ENCODE measurements around the gene KIAA1217. TPM values are rescaled to one million over a fixed set of nuclear protein-coding genes. Genes with fewer than 3 reads are reported as not detected.

Gene KIAA1217
- polyA plus RNA-seq, 1 donor from 2014 or later, result 0.22 TPM

DNA sequence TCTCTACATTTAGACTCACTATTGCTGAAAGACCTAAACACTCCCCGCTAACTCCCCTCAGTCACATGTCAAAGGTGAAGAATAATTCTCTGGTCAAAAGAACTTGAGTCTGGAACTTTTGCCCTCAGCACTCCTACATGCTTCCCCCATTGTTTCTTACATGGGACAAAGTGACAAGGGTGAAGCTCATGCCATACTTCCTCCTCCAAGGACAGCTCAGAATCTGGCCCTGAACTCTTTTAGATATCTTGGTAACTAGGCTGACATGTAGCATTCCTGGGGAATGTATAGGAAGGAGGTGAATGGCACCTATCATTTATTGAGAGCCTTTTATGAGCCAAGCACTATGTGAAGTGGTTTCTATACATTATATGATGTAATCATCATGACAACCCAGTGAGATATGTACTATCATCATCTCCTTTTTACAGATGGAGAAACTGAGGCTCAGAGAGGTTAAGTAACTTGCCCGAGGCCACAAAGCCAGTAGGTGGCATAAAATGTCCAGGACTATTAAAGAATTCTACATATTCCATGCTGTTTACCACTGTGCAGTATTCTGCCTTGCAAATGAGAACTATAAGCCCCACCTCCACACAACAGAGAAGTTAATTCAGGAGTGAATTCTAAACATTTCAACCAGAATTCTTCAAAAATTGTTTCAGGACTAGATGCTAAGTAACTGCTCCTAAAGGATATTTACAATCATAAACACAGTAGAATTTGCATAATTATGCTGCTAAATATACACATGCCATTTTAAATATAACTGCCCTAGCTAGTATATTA is 268.2 kb downstream of the KIAA1217 start:
- H3K4me3 ChIP-seq (ENCODE audit: low read length), result no peak overlapping the region
- H2AFZ ChIP-seq (ENCODE audit: low read depth, low read length), result no peak overlapping the region
- TF ChIP-seq MXI1 (conservative IDR thresholded peaks at IDR 0.05; ENCODE audit: poor library complexity, severe bottlenecking) (no peak), POLR2AphosphoS5 (IDR thresholded peaks at IDR 0.05) (no peak), EP300 (conservative IDR thresholded peaks at IDR 0.05; ENCODE audit: poor library complexity, severe bottlenecking) (no peak), SMC3 (conservative IDR thresholded peaks at IDR 0.05; ENCODE audit: poor library complexity) (no peak), RAD21 (conservative IDR thresholded peaks at IDR 0.05) (no peak), TAF1 (IDR thresholded peaks at IDR 0.05; ENCODE audit: low read depth) (no peak)
- TF ChIP-seq, protein P1, sequence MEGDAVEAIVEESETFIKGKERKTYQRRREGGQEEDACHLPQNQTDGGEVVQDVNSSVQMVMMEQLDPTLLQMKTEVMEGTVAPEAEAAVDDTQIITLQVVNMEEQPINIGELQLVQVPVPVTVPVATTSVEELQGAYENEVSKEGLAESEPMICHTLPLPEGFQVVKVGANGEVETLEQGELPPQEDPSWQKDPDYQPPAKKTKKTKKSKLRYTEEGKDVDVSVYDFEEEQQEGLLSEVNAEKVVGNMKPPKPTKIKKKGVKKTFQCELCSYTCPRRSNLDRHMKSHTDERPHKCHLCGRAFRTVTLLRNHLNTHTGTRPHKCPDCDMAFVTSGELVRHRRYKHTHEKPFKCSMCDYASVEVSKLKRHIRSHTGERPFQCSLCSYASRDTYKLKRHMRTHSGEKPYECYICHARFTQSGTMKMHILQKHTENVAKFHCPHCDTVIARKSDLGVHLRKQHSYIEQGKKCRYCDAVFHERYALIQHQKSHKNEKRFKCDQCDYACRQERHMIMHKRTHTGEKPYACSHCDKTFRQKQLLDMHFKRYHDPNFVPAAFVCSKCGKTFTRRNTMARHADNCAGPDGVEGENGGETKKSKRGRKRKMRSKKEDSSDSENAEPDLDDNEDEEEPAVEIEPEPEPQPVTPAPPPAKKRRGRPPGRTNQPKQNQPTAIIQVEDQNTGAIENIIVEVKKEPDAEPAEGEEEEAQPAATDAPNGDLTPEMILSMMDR (IDR thresholded peaks at IDR 0.05; ENCODE audit: poor library complexity, severe bottlenecking), result no peak
- H3K9me2 ChIP-seq (ENCODE audit: insufficient read depth, low read length), result no peaks in the 10 kb centered on the region
- no peaks in the 10 kb centered on the region for H3F3A ChIP-seq (ENCODE audit: insufficient read depth, low read length, poor library complexity, severe bottlenecking)
- H3K27ac ChIP-seq (ENCODE audit: low read length), result no peak overlapping the region
- H3K4me2 ChIP-seq (ENCODE audit: low read length), result no peak overlapping the region
- H3K79me2 ChIP-seq (replicated peaks; ENCODE audit: insufficient read depth, low read length), result no peaks in the 10 kb centered on the region
- no peaks in the 10 kb centered on the region for H3K27me3 ChIP-seq (ENCODE audit: insufficient read depth, low read depth, low read length)
- no peaks in the 10 kb centered on the region for H3K36me3 ChIP-seq (ENCODE audit: insufficient read depth, low read length)
- no peaks in the 10 kb centered on the region for H3K9me3 ChIP-seq (ENCODE audit: low read length)
- H3K9ac ChIP-seq (ENCODE audit: low read length), result no peak overlapping the region
- H4K20me1 ChIP-seq (ENCODE audit: insufficient read depth), result no peaks in the 10 kb centered on the region

DNA sequence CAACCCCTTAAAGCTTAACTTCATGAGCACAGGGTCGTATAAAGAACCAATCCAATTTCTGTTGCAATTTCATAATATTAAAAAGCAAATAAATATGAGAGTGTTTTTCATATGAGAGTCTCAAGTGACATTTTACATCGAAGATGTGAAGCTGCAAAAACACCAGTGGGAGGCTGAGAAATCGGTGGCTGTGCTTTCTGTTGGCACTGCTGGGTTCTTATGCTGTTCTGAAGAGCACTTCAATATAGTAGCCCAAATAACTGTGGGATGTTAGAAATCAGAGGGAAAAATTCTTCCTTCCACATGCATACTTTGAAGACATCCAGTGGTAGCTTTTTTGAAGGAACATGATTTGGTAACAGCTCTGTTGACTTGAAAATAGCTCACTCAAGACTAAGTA is 269.0 kb downstream of the KIAA1217 start:
- H2AFZ ChIP-seq (ENCODE audit: low read depth, low read length), result no peak overlapping the region
- no peak for TF ChIP-seq RAD21 (conservative IDR thresholded peaks at IDR 0.05)
- TF ChIP-seq EP300 (conservative IDR thresholded peaks at IDR 0.05; ENCODE audit: poor library complexity, severe bottlenecking), result no peak
- TF ChIP-seq SMC3 (conservative IDR thresholded peaks at IDR 0.05; ENCODE audit: poor library complexity), result no peak
- TF ChIP-seq EZH2 (IDR thresholded peaks at IDR 0.05; ENCODE audit: borderline replicate concordance, insufficient read depth, low read length, poor library complexity, severe bottlenecking), result no peak
- TF ChIP-seq, protein P2, sequence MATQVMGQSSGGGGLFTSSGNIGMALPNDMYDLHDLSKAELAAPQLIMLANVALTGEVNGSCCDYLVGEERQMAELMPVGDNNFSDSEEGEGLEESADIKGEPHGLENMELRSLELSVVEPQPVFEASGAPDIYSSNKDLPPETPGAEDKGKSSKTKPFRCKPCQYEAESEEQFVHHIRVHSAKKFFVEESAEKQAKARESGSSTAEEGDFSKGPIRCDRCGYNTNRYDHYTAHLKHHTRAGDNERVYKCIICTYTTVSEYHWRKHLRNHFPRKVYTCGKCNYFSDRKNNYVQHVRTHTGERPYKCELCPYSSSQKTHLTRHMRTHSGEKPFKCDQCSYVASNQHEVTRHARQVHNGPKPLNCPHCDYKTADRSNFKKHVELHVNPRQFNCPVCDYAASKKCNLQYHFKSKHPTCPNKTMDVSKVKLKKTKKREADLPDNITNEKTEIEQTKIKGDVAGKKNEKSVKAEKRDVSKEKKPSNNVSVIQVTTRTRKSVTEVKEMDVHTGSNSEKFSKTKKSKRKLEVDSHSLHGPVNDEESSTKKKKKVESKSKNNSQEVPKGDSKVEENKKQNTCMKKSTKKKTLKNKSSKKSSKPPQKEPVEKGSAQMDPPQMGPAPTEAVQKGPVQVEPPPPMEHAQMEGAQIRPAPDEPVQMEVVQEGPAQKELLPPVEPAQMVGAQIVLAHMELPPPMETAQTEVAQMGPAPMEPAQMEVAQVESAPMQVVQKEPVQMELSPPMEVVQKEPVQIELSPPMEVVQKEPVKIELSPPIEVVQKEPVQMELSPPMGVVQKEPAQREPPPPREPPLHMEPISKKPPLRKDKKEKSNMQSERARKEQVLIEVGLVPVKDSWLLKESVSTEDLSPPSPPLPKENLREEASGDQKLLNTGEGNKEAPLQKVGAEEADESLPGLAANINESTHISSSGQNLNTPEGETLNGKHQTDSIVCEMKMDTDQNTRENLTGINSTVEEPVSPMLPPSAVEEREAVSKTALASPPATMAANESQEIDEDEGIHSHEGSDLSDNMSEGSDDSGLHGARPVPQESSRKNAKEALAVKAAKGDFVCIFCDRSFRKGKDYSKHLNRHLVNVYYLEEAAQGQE (IDR thresholded peaks at IDR 0.05; ENCODE audit: borderline replicate concordance), result no peak
- no peak for TF ChIP-seq POLR2AphosphoS5 (IDR thresholded peaks at IDR 0.05)
- TF ChIP-seq, protein P1 (IDR thresholded peaks at IDR 0.05; ENCODE audit: poor library complexity, severe bottlenecking), result no peak
- no peak for TF ChIP-seq MXI1 (conservative IDR thresholded peaks at IDR 0.05; ENCODE audit: poor library complexity, severe bottlenecking)
- no peak for TF ChIP-seq TAF1 (IDR thresholded peaks at IDR 0.05; ENCODE audit: low read depth)
- no peaks in the 10 kb centered on the region for H3K36me3 ChIP-seq (ENCODE audit: insufficient read depth, low read length)
- no peaks in the 10 kb centered on the region for H3F3A ChIP-seq (ENCODE audit: insufficient read depth, low read length, poor library complexity, severe bottlenecking)
- H3K27me3 ChIP-seq (ENCODE audit: insufficient read depth, low read depth, low read length), result no peaks in the 10 kb centered on the region
- no peaks in the 10 kb centered on the region for H3K9me3 ChIP-seq (ENCODE audit: low read length)
- no peaks in the 10 kb centered on the region for H3K9me2 ChIP-seq (ENCODE audit: insufficient read depth, low read length)
- H3K9ac ChIP-seq (ENCODE audit: low read length), result no peak overlapping the region
- H3K4me3 ChIP-seq (ENCODE audit: low read length), result no peak overlapping the region
- H3K4me2 ChIP-seq (ENCODE audit: low read length), result no peak overlapping the region
- no peaks in the 10 kb centered on the region for H4K20me1 ChIP-seq (ENCODE audit: insufficient read depth)
- no peak overlapping the region for H3K27ac ChIP-seq (ENCODE audit: low read length)
- no peaks in the 10 kb centered on the region for H3K79me2 ChIP-seq (replicated peaks; ENCODE audit: insufficient read depth, low read length)
